HT1080 (cell line): ENCODE data around the gene PRAC2. TPM values are rescaled to one million over a fixed set of nuclear protein-coding genes. Genes with fewer than 3 reads are reported as not detected.
A peak's percentile ranks its signal among the peaks of the same experiment; 100 is the strongest.
"Not testable (repeated sequence)": the region's sequence is repeated elsewhere in the genome, so short reads cannot be mapped to it uniquely, and the experiment has no call there.

Source experiments
- DNase-seq: peaks from one replicate; pipeline ENCODE4 v3.0.0-alpha.2; 2015; ENCODE audit warnings: low read depth
- polyA plus RNA-seq, 2 experiments: library from polyadenylated mRNA; depleted of rRNA; stranded (reverse); fragments of >200 nt; gene quantifications; 2 replicates each; pipeline ENCODE4 v1.2.3, GENCODE V29; 2015
- total RNA-seq: library from RNA; depleted of rRNA; stranded (reverse); fragments of >200 nt; shearing (Covaris generic); gene quantifications from 2 replicates; pipeline ENCODE4 v1.2.3, GENCODE V29; 2014; rRNA removed

Gene PRAC2
- not detected in 2 replicates for total RNA-seq
- polyA plus RNA-seq (2015; cell fraction: cytosol; rRNA removed) = not detected in 2 replicates
- polyA plus RNA-seq (2015; cell fraction: nucleus; rRNA removed) = not detected in 2 replicates

GRCh38 chr17:48722915-48723422 is at the start of gene PRAC2:
Gene PRAC2, plus strand, starts transcription at chr17:48723185. Its CDS starts 1,226 bp downstream, at chr17:48724411.
- no peak for DNase-seq

DNA sequence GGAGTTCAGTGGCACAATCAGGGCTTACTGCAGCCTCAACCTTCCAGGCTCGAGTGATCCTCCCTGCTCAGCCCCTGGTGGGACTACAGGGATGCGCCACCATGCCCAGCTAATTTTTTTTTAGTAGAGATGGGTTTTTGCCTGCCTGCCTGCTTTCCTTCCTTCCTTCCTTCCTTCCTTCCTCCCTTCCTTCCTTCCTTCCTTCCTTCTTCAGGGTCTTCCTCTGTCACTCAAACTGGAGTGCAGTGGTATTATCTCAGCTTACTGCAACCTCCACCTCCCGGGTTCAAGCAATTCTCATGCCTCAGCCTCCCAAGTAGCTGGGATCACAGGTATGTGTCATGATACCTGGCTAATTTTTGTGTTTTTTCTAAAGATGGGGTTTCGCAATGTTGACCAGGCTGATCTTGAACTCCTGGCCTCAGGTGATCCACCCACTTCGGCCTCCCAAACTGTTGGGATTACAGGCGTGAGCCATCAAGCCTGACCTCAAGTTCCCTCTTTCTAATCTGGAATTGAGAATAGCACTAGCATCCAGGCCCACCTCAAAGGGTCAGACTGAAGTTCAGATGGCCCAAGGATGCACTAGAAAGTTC is 45.9 kb upstream of the PRAC2 start:
- DNase-seq = no peak

- peak; percentile 70 for DNase-seq
Observed at GRCh38 chr17:48678141-48678971, 44.6 kb upstream of the PRAC2 start.

DNA sequence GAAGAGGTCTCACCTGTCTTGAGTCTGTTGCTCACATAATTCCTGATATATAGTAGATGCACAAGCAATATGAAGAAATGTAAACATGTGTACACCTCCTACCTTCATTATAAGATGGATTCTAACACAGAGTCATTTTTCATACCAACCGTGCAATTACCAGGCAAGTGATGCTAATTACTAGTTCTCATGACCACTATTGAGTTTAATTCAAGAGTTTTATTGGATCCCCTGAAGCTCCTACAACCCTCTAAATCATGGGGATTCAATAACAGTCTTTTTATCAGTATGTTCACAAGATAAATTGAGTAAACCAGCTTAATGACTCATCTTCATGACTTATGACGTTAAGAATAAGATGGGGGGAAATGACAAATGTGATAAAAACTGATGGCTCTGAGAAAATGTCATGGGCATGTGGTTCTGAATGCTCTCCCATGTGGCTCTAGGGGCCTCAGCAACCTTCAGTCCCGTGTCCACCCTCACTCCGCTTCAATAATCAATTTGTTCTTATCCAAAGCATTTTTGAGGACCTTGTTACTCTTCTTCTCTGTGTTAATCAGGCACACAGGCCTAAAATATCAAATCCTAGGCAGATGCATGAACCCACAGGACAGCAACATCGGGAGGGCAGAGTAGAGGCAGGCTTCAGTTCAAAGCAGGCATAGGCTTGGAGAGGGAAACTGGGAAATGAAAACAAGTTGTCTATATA is 43.4 kb upstream of the PRAC2 start:
- peak; percentile 33 for DNase-seq

DNA sequence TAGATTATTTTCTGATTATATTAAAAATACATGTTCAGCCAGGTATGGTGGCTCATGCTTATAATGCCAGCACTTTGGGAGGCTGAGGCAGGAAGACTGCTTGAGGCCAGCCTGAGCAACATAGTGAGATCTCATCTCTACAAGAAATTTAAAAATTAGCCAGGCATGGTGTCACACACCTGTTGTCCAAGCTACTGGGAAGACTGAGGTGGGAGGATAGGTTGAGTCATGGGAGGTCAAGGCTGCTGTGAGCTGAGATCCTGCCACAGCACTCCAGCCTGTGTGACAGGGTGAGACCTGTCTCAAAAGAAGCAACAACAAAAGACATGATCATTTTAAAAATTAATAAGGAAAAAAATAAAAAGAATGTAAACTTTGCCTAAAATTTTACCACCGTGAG is 41.4 kb upstream of the PRAC2 start:
- DNase-seq = no peak

- DNase-seq = no peak
Observed at GRCh38 chr17:48690655-48691054, 32.3 kb upstream of the PRAC2 start.

- no peak for DNase-seq
Observed at GRCh38 chr17:48692049-48692448, 30.9 kb upstream of the PRAC2 start.

DNA sequence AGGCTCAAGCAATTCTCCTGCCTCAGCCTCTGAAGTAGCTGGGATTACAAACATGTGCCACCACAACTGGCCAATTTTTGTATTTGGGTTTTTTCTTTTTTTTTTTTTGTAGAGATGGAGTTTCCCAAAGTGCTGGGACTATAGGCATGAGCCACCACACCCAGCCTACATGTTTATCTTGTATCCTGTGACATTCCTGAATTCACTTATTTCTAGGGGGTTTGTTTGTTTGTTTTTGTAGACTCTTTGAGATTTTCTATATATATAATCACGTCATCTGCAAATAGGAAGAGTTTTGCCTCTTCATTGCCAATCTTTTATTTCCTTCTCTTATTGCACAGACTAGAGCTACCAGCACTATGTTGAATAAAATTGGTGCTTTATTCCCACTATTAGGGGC is 29.8 kb upstream of the PRAC2 start:
- no peak for DNase-seq

DNA sequence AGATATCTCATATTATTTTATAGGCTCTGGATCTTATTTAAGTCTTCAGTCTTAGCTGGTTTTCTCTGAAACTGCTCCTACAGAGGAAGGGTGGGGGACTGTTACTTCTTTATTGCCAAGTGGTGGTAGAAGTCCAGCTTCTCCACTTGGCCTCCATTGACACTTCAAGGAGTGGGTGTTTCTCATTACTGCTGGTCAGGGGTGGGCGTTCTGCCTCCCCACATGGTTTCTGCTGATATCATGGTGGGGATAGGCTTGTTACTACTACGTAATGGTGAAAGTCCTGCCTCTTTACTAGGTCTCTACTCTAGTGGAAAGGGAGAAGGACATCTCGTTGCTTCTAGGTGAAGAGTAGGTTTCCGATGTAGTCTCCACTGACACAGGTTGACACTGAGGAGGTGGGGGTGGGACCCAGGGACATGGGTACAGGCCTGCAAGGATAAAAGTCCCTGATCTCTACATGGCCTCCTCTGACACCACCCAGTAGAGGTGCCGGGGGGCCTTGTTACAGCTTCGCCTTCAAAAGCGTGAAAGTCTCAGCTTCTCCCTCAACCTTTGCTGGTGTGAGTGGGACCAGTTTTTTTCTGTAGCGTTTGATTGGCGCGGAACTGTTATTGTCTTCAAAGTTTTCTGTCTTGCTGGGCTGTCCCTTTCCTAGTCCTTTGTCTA is 21.0 kb upstream of the PRAC2 start:
- DNase-seq = no peak

DNA sequence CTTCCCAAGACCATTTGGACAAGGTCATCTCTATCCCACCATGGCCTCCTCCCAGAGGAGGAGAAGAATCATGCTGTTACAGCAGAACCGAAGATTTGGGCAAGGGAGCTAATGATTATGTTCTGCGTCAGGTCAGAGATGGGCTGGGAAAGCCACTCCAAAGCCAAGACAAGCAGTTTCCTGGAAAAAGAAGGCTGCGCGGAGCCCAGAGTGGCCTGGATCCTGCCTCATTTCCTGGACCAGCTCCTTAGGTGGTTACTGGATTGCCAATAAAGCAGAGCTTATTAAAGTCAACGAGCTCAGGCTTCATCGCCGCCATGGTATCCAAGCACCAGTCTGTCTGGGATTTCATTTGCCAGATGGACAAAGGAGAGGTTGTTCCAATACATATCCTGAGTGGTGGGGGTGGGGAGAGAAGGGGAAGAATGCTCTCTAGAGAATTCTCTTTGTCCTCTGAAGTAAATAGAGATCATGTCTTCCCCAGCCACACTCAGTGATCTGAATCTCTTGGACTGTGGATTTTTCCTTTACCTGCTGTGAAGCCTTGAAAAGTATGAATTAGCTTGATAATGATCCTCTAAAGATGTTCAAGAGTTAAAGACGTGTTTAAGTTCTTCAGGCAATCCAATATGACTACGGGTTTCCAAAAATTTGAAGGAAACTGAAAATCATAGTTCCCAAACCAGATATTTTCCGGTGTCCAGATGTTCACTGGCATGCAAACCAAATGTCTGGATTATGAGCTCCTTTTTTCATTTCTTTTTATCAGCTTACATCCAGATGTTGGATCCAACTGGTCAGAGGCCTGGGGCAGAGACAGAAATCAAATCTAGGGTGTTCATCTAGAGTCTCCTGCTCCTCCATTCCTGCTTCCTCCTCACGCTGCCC is 18.4 kb upstream of the PRAC2 start:
- DNase-seq = no peak

DNA sequence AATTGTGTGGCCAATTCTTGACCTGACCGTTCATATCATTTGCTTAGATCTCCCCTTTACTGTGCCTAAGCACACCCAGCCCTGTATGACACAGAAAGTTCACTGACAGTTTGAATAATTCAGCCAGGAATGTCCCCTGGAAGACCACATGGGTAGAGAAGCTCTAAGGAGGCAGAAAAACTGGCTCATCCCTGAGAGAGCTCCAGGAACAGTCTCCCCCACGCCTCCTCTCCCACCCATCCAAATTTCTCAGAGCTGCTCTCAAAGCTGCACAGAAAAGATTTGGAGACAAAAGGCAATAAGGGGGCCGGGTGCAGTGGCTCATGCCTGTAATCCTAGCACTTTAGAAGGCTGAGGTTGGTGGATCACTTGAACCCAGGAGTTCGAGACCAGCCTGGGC is 11.9 kb upstream of the PRAC2 start:
- DNase-seq = peak; percentile 57

DNA sequence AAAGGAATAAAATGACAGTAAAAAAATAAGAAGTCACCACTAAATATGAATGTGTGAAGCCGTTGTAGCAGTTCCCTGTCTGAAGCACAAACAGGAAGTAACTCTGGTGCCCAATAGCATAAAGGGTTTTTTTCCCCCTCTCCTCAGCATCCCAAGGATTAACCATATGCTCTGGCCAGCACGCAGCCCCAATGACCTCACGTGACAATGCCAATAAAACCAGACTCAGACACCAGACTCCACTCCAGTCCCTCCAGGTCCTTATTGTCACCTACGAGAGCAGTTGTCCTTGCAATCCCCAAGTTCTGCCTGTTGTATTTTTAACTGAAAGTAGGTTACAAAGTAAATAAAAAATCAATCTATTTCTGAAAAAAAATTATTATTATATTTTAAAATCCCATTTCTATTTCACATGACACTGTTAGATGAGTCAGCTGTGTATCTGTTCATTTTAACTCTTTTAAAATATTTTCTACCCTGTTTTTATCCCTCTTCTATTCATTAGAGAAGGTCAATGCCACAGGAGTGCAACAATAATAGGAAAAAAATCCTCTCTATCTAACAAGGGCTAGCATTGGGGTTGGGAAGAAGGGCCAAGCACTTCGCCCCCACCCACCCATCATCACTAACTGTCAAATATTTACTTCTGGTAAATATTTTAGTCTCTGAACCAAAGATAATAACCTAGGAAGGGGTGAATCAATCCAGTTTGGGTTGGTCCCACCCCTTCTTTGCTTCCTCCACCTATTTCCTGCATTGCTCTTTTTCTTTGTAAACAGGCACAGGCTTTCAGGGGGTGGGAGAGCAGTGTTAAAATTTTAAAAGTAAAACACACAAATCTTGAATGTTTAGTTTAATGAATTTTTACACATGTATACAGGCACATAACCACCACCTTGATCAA is 7.2 kb upstream of the PRAC2 start:
- DNase-seq = no peak

DNA sequence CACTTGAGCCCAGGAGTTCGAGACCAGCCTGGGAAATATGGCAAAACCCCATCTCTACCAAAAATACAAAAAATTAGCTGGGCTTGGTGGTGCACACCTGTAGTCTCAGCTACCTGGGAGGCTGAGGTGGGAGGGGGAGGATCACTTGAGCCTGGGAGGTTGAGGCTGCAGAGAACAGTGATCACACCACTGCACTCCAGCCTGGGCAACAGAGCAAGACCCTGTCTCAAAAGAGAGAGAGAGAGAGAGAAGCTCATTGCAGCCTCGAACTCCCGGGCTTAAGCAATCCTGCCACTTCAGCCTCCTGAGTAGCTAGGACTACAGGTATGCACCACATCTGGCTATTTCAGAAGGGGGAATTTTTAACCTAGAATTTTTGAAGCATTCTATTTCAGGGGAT is 6.4 kb upstream of the PRAC2 start:
- DNase-seq = not testable (repeated sequence)

- no peak for DNase-seq
Observed at GRCh38 chr17:48717367-48718226, 5.4 kb upstream of the PRAC2 start.

DNA sequence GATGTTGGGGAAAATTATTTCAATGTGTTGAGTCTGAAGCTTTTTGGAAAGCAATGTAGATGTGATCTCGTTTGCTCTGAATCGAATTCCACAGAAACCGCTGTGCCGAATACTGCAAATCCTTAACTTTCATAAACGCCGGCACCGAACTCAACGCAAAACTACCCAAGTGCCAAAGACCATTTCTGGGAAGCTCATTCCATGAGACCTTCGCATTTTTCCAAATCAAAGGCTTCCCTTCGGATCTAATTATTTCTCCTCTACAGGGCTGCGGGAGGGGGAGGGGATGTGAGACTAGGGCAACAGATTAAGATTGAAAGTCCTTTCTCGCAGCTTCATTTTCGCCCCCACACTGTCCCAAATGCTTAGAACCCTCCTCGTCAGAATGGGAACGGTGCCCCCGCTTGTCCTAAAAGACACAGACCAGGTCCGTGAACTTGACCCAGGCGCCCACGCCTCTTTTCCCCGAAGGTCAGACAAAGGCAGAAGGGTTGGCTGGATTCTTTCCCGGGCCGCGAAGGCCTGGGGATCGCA is 4.7 kb upstream of the PRAC2 start:
- DNase-seq = no peak

- DNase-seq = no peak
Observed at GRCh38 chr17:48718761-48719641, 4.0 kb upstream of the PRAC2 start.
